ENCODE results near the gene CTNNA2. TPM values are rescaled to one million over a fixed set of nuclear protein-coding genes. Genes with fewer than 3 reads are reported as not detected.

CTNNA2 gene
- total RNA-seq, 1 experiment from 2014 or later: not detected

DNA sequence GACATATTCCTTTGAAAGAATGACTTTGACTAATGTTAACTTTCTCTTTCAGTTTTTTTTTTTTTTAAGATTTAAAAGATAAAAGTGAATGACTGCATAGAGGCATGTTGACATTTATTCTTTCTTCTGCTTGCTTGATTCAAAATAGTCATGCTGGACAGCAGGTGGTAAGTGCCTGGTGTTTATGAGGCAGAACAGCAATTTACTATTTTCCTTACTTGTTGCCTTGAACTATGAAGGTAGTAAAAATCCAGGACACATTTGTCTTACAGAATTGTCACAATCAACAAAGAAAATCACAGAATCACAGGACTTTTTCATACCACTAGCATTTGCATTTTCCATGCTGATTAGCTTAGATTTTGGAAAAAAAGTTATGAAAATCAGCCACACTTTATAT is 388.3 kb downstream of the CTNNA2 start:
- Histone ChIP-seq H3K27me3 (ENCODE audit: insufficient read depth, low read depth) (peaks cover 19% of the 10 kb centered on the region; the same call in 1 of the 2 replicates), H4K20me1 (ENCODE audit: insufficient read depth) (no peaks in the 10 kb centered on the region), H3K4me2 (no peak overlapping the region), H3K9me2 (ENCODE audit: insufficient read depth) (no peaks in the 10 kb centered on the region), H3K79me2 (ENCODE audit: low read depth) (no peaks in the 10 kb centered on the region), H3K27ac (no peak overlapping the region), H3K36me3 (ENCODE audit: low read depth) (no peaks in the 10 kb centered on the region), H3K9me3 (ENCODE audit: insufficient read depth, low read depth) (no peaks in the 10 kb centered on the region), H3K4me1 (replicated peaks; ENCODE audit: insufficient read depth) (no peaks in the 10 kb centered on the region), H3K4me3 (no peak overlapping the region), H3F3A (ENCODE audit: insufficient read depth, low read depth) (no peaks in the 10 kb centered on the region), H2AFZ (no peak overlapping the region)
- CTCF ChIA-PET: no interaction called here
- intact Hi-C loops (cut with micrococcal nuclease; ENCODE audit: unreplicated experiment): no loop called here
- no peak for TF ChIP-seq EZH2 (IDR thresholded peaks at IDR 0.05; ENCODE audit: low read depth)
- TF ChIP-seq, protein P1, sequence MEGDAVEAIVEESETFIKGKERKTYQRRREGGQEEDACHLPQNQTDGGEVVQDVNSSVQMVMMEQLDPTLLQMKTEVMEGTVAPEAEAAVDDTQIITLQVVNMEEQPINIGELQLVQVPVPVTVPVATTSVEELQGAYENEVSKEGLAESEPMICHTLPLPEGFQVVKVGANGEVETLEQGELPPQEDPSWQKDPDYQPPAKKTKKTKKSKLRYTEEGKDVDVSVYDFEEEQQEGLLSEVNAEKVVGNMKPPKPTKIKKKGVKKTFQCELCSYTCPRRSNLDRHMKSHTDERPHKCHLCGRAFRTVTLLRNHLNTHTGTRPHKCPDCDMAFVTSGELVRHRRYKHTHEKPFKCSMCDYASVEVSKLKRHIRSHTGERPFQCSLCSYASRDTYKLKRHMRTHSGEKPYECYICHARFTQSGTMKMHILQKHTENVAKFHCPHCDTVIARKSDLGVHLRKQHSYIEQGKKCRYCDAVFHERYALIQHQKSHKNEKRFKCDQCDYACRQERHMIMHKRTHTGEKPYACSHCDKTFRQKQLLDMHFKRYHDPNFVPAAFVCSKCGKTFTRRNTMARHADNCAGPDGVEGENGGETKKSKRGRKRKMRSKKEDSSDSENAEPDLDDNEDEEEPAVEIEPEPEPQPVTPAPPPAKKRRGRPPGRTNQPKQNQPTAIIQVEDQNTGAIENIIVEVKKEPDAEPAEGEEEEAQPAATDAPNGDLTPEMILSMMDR (conservative IDR thresholded peaks at IDR 0.05): no peak
- POLR2A ChIA-PET (ENCODE audit: unreplicated experiment): no interaction called here
- no TSS peak for BruUV-seq (replicated peaks)
- no peak for DNase-seq

DNA sequence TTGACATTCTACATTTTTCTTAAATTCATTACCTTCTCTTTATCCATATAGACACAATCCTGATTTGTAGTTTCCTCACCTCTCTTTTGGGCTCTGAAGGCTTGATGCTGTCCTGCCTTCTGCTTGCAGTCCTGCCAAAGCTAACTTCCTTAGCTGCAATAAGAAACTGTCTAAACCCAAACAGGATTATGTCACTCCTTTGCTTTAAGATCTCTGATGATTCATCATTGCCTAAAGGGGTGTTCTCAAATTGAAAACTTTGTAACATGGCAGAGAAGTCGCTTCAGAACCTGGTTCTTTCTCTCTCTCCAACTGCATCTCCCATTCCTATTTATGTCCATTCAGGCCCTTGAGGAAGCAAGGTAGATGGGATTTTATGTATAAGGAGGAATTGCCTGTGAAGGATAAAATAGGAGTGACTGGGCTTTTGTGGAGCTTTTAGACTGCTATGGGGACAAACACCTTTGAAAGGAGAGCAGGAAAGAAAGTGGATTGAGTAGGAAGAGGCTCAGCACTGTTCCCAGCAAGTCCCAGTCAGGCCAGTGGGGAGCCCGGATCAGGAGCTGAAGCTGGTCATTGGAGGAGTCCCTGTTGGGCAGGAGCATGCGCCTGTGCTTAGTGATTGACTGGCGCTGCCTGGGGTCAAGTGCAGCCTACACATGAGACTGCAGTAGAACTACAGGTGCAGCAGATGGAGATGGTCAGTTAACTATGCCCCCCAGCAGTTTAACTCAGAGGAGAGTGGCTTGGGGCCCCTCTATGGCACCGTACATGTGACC is 390.6 kb downstream of the CTNNA2 start:
- peaks cover 10% of the 10 kb centered on the region; the same call in 1 of the 2 replicates for H3K27me3 ChIP-seq (ENCODE audit: insufficient read depth, low read depth)
- no peak overlapping the region for H3K4me3 ChIP-seq
- H2AFZ ChIP-seq: no peak overlapping the region
- H3K79me2 ChIP-seq (ENCODE audit: low read depth): no peaks in the 10 kb centered on the region
- no peak overlapping the region for H3K4me2 ChIP-seq
- H3K9me2 ChIP-seq (ENCODE audit: insufficient read depth): no peaks in the 10 kb centered on the region
- H3K27ac ChIP-seq: no peak overlapping the region
- CTCF ChIA-PET: no interaction called here
- no peaks in the 10 kb centered on the region for H3F3A ChIP-seq (ENCODE audit: insufficient read depth, low read depth)
- POLR2A ChIA-PET (ENCODE audit: unreplicated experiment): no interaction called here
- no peaks in the 10 kb centered on the region for H4K20me1 ChIP-seq (ENCODE audit: insufficient read depth)
- H3K4me1 ChIP-seq (replicated peaks; ENCODE audit: insufficient read depth): no peaks in the 10 kb centered on the region
- BruUV-seq (replicated peaks): no TSS peak
- no peak for TF ChIP-seq EZH2 (IDR thresholded peaks at IDR 0.05; ENCODE audit: low read depth)
- TF ChIP-seq, protein P1 (conservative IDR thresholded peaks at IDR 0.05): no peak
- intact Hi-C loops (cut with micrococcal nuclease; ENCODE audit: unreplicated experiment): no loop called here
- DNase-seq: no peak
- H3K36me3 ChIP-seq (ENCODE audit: low read depth): no peaks in the 10 kb centered on the region
- H3K9me3 ChIP-seq (ENCODE audit: insufficient read depth, low read depth): no peaks in the 10 kb centered on the region

GRCh38 chr2:79906139-79906890 is 393.5 kb downstream of the CTNNA2 start:
- Histone ChIP-seq H3K4me2 (no peak overlapping the region), H3K4me3 (no peak overlapping the region), H3K36me3 (ENCODE audit: low read depth) (no peaks in the 10 kb centered on the region), H2AFZ (no peak overlapping the region), H3K9me2 (ENCODE audit: insufficient read depth) (no peaks in the 10 kb centered on the region), H3K27ac (no peak overlapping the region), H3K9me3 (ENCODE audit: insufficient read depth, low read depth) (no peaks in the 10 kb centered on the region), H4K20me1 (ENCODE audit: insufficient read depth) (no peaks in the 10 kb centered on the region), H3K79me2 (ENCODE audit: low read depth) (no peaks in the 10 kb centered on the region), H3F3A (ENCODE audit: insufficient read depth, low read depth) (no peaks in the 10 kb centered on the region), H3K4me1 (replicated peaks; ENCODE audit: insufficient read depth) (no peaks in the 10 kb centered on the region), H3K27me3 (ENCODE audit: insufficient read depth, low read depth) (peaks cover 5% of the 10 kb centered on the region; the same call in 1 of the 2 replicates)
- TF ChIP-seq EZH2 (IDR thresholded peaks at IDR 0.05; ENCODE audit: low read depth): no peak
- TF ChIP-seq, protein P1 (conservative IDR thresholded peaks at IDR 0.05): no peak
- BruUV-seq (replicated peaks): no TSS peak
- no peak for DNase-seq
- POLR2A ChIA-PET (ENCODE audit: unreplicated experiment): interaction anchor here (0.7 kb wide), 1 partner anchor 31 kb away, joined by 4 read pairs; no protein-coding TSS in a partner anchor
- intact Hi-C loops (cut with micrococcal nuclease; ENCODE audit: unreplicated experiment): no loop called here
- CTCF ChIA-PET: no interaction called here

All from PC-9 (cell line).